ENCODE data around the gene MAPRE3. TPM values are rescaled to one million over a fixed set of nuclear protein-coding genes. Genes with fewer than 3 reads are reported as not detected.

MAPRE3 gene
- polyA plus RNA-seq, 1 experiment, result 15.3 TPM

DNA sequence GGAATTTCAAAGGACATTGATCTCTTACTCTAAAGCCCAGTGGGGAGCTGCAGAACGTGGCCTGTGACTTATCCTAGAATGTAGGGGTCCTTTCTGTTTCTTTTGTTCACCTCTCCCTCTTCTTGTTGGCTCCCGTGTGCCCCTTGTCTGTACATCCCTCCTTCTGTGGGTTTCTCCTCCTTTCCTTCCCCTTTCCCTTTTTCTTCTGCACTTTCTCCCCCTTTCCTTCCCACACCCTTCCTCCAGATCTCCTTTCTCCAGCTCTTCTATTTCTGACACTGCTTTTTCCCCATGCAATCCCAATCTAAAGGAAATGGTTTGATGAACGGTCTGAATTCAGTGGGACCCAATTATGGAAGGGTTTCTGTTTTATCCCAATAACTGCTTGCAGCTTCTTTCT lies 35.5 kb upstream of the MAPRE3 start:
- POLR2A ChIA-PET, result no interaction called here
- no peaks in the 10 kb centered on the region for H3K36me3 ChIP-seq (ENCODE audit: control insufficient read depth, insufficient read depth, low read length)
- no peak overlapping the region for H3K4me3 ChIP-seq (ENCODE audit: low read depth, low read length)
- TF ChIP-seq, protein P1, sequence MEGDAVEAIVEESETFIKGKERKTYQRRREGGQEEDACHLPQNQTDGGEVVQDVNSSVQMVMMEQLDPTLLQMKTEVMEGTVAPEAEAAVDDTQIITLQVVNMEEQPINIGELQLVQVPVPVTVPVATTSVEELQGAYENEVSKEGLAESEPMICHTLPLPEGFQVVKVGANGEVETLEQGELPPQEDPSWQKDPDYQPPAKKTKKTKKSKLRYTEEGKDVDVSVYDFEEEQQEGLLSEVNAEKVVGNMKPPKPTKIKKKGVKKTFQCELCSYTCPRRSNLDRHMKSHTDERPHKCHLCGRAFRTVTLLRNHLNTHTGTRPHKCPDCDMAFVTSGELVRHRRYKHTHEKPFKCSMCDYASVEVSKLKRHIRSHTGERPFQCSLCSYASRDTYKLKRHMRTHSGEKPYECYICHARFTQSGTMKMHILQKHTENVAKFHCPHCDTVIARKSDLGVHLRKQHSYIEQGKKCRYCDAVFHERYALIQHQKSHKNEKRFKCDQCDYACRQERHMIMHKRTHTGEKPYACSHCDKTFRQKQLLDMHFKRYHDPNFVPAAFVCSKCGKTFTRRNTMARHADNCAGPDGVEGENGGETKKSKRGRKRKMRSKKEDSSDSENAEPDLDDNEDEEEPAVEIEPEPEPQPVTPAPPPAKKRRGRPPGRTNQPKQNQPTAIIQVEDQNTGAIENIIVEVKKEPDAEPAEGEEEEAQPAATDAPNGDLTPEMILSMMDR (IDR thresholded peaks at IDR 0.05; ENCODE audit: insufficient read depth, low read depth, low read length), result no peak
- H3K27me3 ChIP-seq (ENCODE audit: control insufficient read depth, insufficient read depth, low read length), result peaks cover 18% of the 10 kb centered on the region
- DNase-seq (ENCODE audit: low read depth), result no peak
- CTCF ChIA-PET, result interaction anchor here (0.6 to 3.6 kb wide), 4 partner anchors 8 to 89 kb away, joined by 3 to 22 read pairs (median 4); no protein-coding TSS in a partner anchor

DNA sequence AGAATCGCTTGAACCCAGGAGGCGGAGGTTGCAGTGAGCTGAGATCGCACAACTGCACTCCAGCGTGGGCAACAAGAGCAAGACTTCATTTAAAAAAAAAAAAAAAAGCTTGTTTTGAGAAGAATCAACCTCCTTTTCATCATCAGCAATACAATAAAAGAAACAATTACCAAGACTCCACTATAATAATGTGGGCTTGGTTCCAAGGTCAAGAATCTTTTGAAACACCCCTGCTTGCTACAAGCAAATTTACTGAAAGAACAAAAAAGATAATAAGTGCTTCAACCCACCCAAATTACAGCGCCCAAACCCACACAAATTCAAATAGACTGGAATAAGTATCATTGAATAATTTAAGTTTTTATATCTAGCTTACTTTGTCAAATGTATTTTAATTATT lies 33.6 kb upstream of the MAPRE3 start:
- CTCF ChIA-PET, result interaction anchor here (1.6 kb wide), 1 partner anchor 91 kb away, joined by 9 read pairs; no protein-coding TSS in a partner anchor
- POLR2A ChIA-PET, result no interaction called here
- no peak for DNase-seq (ENCODE audit: low read depth)

DNA sequence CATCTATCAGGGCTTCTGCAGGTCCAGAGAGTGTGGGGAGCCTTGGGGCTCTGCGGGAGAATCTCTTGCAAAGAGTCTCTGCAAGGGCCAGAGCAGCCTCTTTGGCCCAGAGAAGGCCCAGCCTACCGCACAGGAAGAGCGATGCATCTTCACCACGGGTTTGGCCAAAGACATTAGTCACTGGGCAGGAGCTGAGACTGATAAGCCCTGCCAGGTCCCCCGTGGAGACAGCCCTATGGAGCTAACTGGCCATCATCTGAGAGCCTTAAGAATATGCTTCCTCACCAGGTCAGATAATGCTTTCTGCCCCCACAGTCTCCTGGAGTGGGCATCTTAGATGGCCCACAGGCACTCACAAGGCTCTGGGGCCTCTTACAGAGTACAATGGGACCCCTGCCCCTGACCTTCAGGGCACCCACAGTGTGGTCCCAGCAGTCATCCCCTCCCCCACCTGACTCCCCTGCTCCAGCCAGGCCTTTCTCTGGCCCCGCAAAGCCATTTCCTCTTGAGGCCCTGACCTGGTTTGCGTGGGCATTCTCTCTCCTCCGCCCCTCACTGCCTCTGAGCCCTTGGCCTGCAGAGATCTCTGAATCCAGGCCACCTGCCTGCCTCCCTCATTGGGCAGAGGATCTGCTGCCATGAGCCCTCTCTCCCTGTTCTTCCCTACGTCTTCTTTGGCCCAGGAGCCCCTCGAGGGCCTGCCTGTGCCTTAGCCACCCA lies 31.9 kb upstream of the MAPRE3 start:
- Histone ChIP-seq H3K36me3 (ENCODE audit: control insufficient read depth, insufficient read depth, low read length) (no peaks in the 10 kb centered on the region), H3K27me3 (ENCODE audit: control insufficient read depth, insufficient read depth, low read length) (peaks cover 15% of the 10 kb centered on the region), H3K4me3 (ENCODE audit: low read depth, low read length) (no peak overlapping the region)
- TF ChIP-seq, protein P1 (IDR thresholded peaks at IDR 0.05; ENCODE audit: insufficient read depth, low read depth, low read length), result no peak
- ChIA-PET POLR2A (no interaction called here), CTCF (interaction anchor here (8.2 kb wide), 1 partner anchor 94 kb away, joined by 154 read pairs; the partner anchor contains the start of gene DPYSL5)
- no peak for DNase-seq (ENCODE audit: low read depth)

More for the DNA sequence above, 33.6 kb upstream of the MAPRE3 start:
- Histone ChIP-seq H3K36me3 (ENCODE audit: control insufficient read depth, insufficient read depth, low read length) (no peaks in the 10 kb centered on the region), H3K4me3 (ENCODE audit: low read depth, low read length) (no peak overlapping the region), H3K27me3 (ENCODE audit: control insufficient read depth, insufficient read depth, low read length) (peaks cover 17% of the 10 kb centered on the region)
- TF ChIP-seq, protein P1 (IDR thresholded peaks at IDR 0.05; ENCODE audit: insufficient read depth, low read depth, low read length), result no peak

DNA sequence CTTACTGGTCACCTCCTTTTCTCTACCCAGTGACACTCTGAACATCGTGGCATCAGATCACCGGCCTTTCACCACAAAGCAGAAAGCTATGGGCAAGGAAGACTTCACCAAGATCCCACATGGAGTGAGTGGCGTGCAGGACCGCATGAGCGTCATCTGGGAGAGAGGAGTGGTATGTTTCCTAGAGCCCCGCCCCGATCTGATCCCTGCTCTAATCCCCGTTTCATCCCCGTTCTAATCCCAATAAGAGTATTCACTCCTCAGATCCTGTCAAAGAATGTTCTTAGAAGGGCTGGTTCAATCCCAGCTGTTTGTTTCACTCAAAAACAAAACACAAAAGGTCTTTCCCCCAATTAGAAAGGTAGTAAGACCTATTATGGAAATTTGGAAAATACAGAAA lies 30.4 kb upstream of the MAPRE3 start:
- DNase-seq (ENCODE audit: low read depth), result no peak
- ChIA-PET CTCF (interaction anchor here (0.7 to 8.2 kb wide), 6 partner anchors 10 to 95 kb away, joined by 3 to 154 read pairs (median 5); partner anchors contain the start of gene DPYSL5), POLR2A (no interaction called here)
- Histone ChIP-seq H3K36me3 (ENCODE audit: control insufficient read depth, insufficient read depth, low read length) (no peaks in the 10 kb centered on the region), H3K4me3 (ENCODE audit: low read depth, low read length) (no peak overlapping the region), H3K27me3 (ENCODE audit: control insufficient read depth, insufficient read depth, low read length) (peaks cover 13% of the 10 kb centered on the region)
- TF ChIP-seq, protein P1 (IDR thresholded peaks at IDR 0.05; ENCODE audit: insufficient read depth, low read depth, low read length), result no peak

DNA sequence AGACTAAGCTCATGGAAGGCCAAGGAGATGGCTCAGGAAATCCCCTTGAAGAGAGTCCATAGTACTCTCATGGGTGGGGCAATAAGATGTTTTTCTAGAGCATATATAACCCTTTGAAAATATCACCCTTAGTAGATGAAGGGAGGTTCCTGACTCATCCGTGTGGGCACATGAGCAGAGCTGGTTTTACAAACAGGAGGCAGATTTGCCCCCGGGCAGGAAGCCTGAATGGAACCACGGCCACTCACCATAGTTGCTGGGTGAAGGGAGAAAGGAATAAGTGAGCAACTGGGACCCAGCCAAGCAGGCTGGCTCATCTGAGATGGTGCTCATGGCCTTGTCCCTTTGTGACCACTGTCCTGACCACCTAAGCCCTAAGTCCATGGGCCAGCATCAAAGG lies 29.0 kb upstream of the MAPRE3 start:
- TF ChIP-seq, protein P1 (IDR thresholded peaks at IDR 0.05; ENCODE audit: insufficient read depth, low read depth, low read length), result no peak

More for the DNA sequence above, 29.0 kb upstream of the MAPRE3 start:
- ChIA-PET POLR2A (no interaction called here), CTCF (interaction anchor here (0.6 to 8.2 kb wide), 10 partner anchors 8 to 268 kb away, joined by 3 to 154 read pairs (median 6); partner anchors contain the start of gene DPYSL5)
- peaks cover 13% of the 10 kb centered on the region for H3K27me3 ChIP-seq (ENCODE audit: control insufficient read depth, insufficient read depth, low read length)
- no peaks in the 10 kb centered on the region for H3K36me3 ChIP-seq (ENCODE audit: control insufficient read depth, insufficient read depth, low read length)
- no peak overlapping the region for H3K4me3 ChIP-seq (ENCODE audit: low read depth, low read length)
- no peak for DNase-seq (ENCODE audit: low read depth)
